IMR-90 (cell line): ENCODE results near the gene TTC23. TPM values are rescaled to one million over a fixed set of nuclear protein-coding genes. Genes with fewer than 3 reads are reported as not detected.

Experiments
- ATAC-seq: fragments of 200-7000 bp; cut with Tn5 transposase; 2 replicates; pipeline ENCODE4 v1.9.1; 2020; ENCODE audit warnings: low read depth, mild to moderate bottlenecking, moderate library complexity
- BruUV-seq: library from RNA; stranded (reverse); fragments of 400-500 nt; replicated peaks from 2 replicates; lab custom pipeline; 2021; lab: Mats Ljungman, UMichigan
- CTCF ChIA-PET: fragments of 300-600 bp; formaldehyde crosslinking; extraction: SDS; loops from one replicate; lab custom pipeline; 2021; ENCODE audit warnings: antibody characterized with exemption; lab: Yijun Ruan, JAX
- POLR2A ChIA-PET: fragments of 300-600 bp; sonication (Branson Sonifier 250); formaldehyde crosslinking; loops from one replicate; lab custom pipeline; 2022; ENCODE audit warnings: antibody characterized with exemption; ENCODE audit not compliant: unreplicated experiment; lab: Charles Lee
- DNase-seq: peaks from one replicate; pipeline ENCODE4 v3.0.0; 2013
- H2AFZ ChIP-seq: replicated peaks from 2 replicates; pipeline ENCODE3; 2013; ENCODE audit warnings: low read length, mild to moderate bottlenecking; ENCODE audit not compliant: poor library complexity
- H2AK5ac ChIP-seq: 2 replicates; pipeline ENCODE4 v1.6.1; 2013; ENCODE audit warnings: low read depth, low read length, inconsistent platforms
- H2AK9ac ChIP-seq: replicated peaks from 2 replicates; pipeline ENCODE3; 2013; ENCODE audit warnings: mild to moderate bottlenecking, low read depth, low read length, moderate library complexity; ENCODE audit not compliant: poor library complexity
- H2BK120ac ChIP-seq: 2 replicates; pipeline ENCODE4 v1.6.1; 2013; ENCODE audit warnings: low read depth, low read length, inconsistent platforms
- H2BK15ac ChIP-seq: 3 replicates; pipeline ENCODE4 v1.6.1; 2013; ENCODE audit warnings: low read depth, low read length, inconsistent platforms
- H2BK20ac ChIP-seq: 2 replicates; pipeline ENCODE4 v1.6.1; 2013; ENCODE audit warnings: low read depth, mild to moderate bottlenecking, inconsistent platforms, low read length, moderate library complexity
- H2BK5ac ChIP-seq: 2 replicates; pipeline ENCODE4 v1.6.1; 2013; ENCODE audit warnings: mild to moderate bottlenecking, low read depth, low read length, inconsistent platforms; ENCODE audit not compliant: poor library complexity, severe bottlenecking
- H3K14ac ChIP-seq: replicated peaks from 2 replicates; pipeline ENCODE4 v1.6.1; 2013; ENCODE audit warnings: low read depth, low read length, inconsistent platforms
- H3K18ac ChIP-seq: 2 replicates; pipeline ENCODE4 v1.6.1; 2013; ENCODE audit warnings: low read depth, low read length, control low read depth
- H3K23ac ChIP-seq: 2 replicates; pipeline ENCODE4 v1.6.1; 2013; ENCODE audit warnings: low read depth, low read length, inconsistent platforms
- H3K27ac ChIP-seq: 2 replicates; pipeline ENCODE4 v1.5.1; 2013; ENCODE audit warnings: mild to moderate bottlenecking, control low read depth, low read length; ENCODE audit not compliant: insufficient read depth
- H3K27me3 ChIP-seq: 2 replicates; pipeline ENCODE4 v1.6.1; 2013; ENCODE audit warnings: low read length; ENCODE audit not compliant: control insufficient read depth, insufficient read depth
- H3K36me3 ChIP-seq: 2 replicates; pipeline ENCODE4 v1.6.1; 2013; ENCODE audit warnings: low read length, mixed read lengths; ENCODE audit not compliant: control insufficient read depth, insufficient read depth
- H3K4ac ChIP-seq: 2 replicates; pipeline ENCODE4 v1.6.1; 2013; ENCODE audit warnings: low read depth, low read length, inconsistent platforms
- H3K4me1 ChIP-seq: 2 replicates; pipeline ENCODE4 v1.6.1; 2013; ENCODE audit warnings: low read length, mixed read lengths; ENCODE audit not compliant: control insufficient read depth, insufficient read depth
- H3K4me2 ChIP-seq: 2 replicates; pipeline ENCODE4 v1.6.1; 2013; ENCODE audit warnings: low read depth, mild to moderate bottlenecking, control low read depth, low read length, moderate library complexity
- H3K4me3 ChIP-seq: 2 replicates; pipeline ENCODE4 v1.5.1; 2013; ENCODE audit warnings: low read depth, mild to moderate bottlenecking, control low read depth, low read length, moderate library complexity; ENCODE audit not compliant: insufficient read depth
- H3K56ac ChIP-seq: 2 replicates; pipeline ENCODE4 v1.6.1; 2013; ENCODE audit warnings: low read length, inconsistent platforms; ENCODE audit not compliant: insufficient read depth; ENCODE audit errors: extremely low read depth
- H3K79me1 ChIP-seq, 2 experiments: 2 replicates each; pipeline ENCODE4 v1.6.1; 2013; ENCODE audit warnings: low read length in 2 of 2, inconsistent platforms in 1 of 2, low read depth in 1 of 2
- H3K9ac ChIP-seq: 2 replicates; pipeline ENCODE4 v1.6.1; 2013; ENCODE audit warnings: low read depth, low read length, control low read depth
- H3K9me1 ChIP-seq: 2 replicates; pipeline ENCODE4 v1.6.1; 2013; ENCODE audit warnings: low read length, inconsistent platforms; ENCODE audit not compliant: insufficient read depth
- H3K9me3 ChIP-seq: 2 replicates; pipeline ENCODE4 v1.6.1; 2013; ENCODE audit warnings: low read length; ENCODE audit not compliant: control insufficient read depth, insufficient read depth
- H4K20me1 ChIP-seq: 2 replicates; pipeline ENCODE4 v1.6.1; 2013; ENCODE audit warnings: low read length, inconsistent platforms; ENCODE audit not compliant: insufficient read depth
- H4K5ac ChIP-seq: 2 replicates; pipeline ENCODE4 v1.6.1; 2013; ENCODE audit warnings: mild to moderate bottlenecking, low read depth, low read length, control low read depth
- H4K8ac ChIP-seq, 2 experiments: 2 replicates each; pipeline ENCODE4 v1.6.1; 2013; ENCODE audit warnings: low read depth in 2 of 2, low read length in 2 of 2, control low read depth in 1 of 2, inconsistent platforms in 1 of 2
- H4K91ac ChIP-seq: 2 replicates; pipeline ENCODE4 v1.6.1; 2013; ENCODE audit warnings: low read depth, low read length, inconsistent platforms; ENCODE audit not compliant: insufficient read depth
- BHLHE40 ChIP-seq: fragments of 150-350 bp; IDR thresholded peaks from 2 replicates; pipeline ENCODE4 v1.6.1; 2016; ENCODE audit warnings: mild to moderate bottlenecking, low read depth, low read length
- CEBPB ChIP-seq: IDR thresholded peaks from 2 replicates; pipeline ENCODE4 v1.6.1; 2012; ENCODE audit warnings: low read depth, low read length, improper control_type of control experiment
- CHD1 ChIP-seq: IDR thresholded peaks from 2 replicates; pipeline ENCODE4 v1.6.1; 2012; ENCODE audit warnings: low read depth, low read length, improper control_type of control experiment
- CTCF ChIP-seq: conservative IDR thresholded peaks from 2 replicates; pipeline ENCODE4 v1.5.1; 2012; ENCODE audit warnings: mild to moderate bottlenecking, low read depth, low read length, improper control_type of control experiment
- ELK1 ChIP-seq: fragments of 150-350 bp; IDR thresholded peaks from 2 replicates; pipeline ENCODE4 v1.6.1; 2016; ENCODE audit warnings: low read depth, mild to moderate bottlenecking, low read length, moderate library complexity, borderline replicate concordance
- FOS ChIP-seq: fragments of 150-350 bp; IDR thresholded peaks from 2 replicates; pipeline ENCODE4 v1.6.1; 2016; ENCODE audit warnings: low read depth, low read length
- MAFK ChIP-seq: IDR thresholded peaks from 2 replicates; pipeline ENCODE4 v1.6.1; 2012; ENCODE audit warnings: low read depth, low read length, improper control_type of control experiment
- MAZ ChIP-seq: IDR thresholded peaks from 2 replicates; pipeline ENCODE4 v1.6.1; 2012; ENCODE audit warnings: low read depth, mild to moderate bottlenecking, low read length, improper control_type of control experiment, moderate library complexity, borderline replicate concordance
- MXI1 ChIP-seq: IDR thresholded peaks from 2 replicates; pipeline ENCODE4 v1.6.1; 2012; ENCODE audit warnings: low read depth, mild to moderate bottlenecking, low read length, moderate library complexity, borderline replicate concordance
- RAD21 ChIP-seq: IDR thresholded peaks from 2 replicates; pipeline ENCODE4 v1.6.1; 2012; ENCODE audit warnings: low read length, improper control_type of control experiment
- RCOR1 ChIP-seq: IDR thresholded peaks from 2 replicates; pipeline ENCODE4 v1.6.1; 2012; ENCODE audit warnings: mild to moderate bottlenecking, low read length, improper control_type of control experiment; ENCODE audit not compliant: insufficient replicate concordance
- RFX5 ChIP-seq: IDR thresholded peaks from 2 replicates; pipeline ENCODE4 v1.8.0; 2012; ENCODE audit warnings: low read depth, mild to moderate bottlenecking, low read length, moderate library complexity
- SMC3 ChIP-seq: fragments of 150-350 bp; IDR thresholded peaks from 2 replicates; pipeline ENCODE4 v1.6.1; 2016; ENCODE audit warnings: low read depth, mild to moderate bottlenecking, antibody characterized with exemption, low read length, moderate library complexity
- USF2 ChIP-seq: fragments of 150-350 bp; IDR thresholded peaks from 2 replicates; pipeline ENCODE4 v1.6.1; 2017; ENCODE audit warnings: mild to moderate bottlenecking, antibody characterized with exemption, low read length, low read depth
- WGBS, 2 experiments: methylation state at CpG; one replicate each; pipeline versions ENCODE4 v1.1.5 to v1.1.7; 2013; ENCODE audit warnings: missing lambda C conversion rate in 2 of 2; ENCODE audit not compliant: insufficient read length in 1 of 2; ENCODE audit errors: extremely low coverage in 2 of 2; 5-methylcytosine and 5-hydroxymethylcytosine counted together
- dilution Hi-C: fragments of 300-500 bp; cut with HindIII; formaldehyde crosslinking; loops from one replicate; pipeline ENCODE4 v1.14.3; 2018; ENCODE audit warnings: low sequenced_read_pairs; ENCODE audit not compliant: unreplicated experiment
- in situ Hi-C: fragments of 300-500 bp; cut with MboI; formaldehyde crosslinking; loops from 3 replicates; pipeline ENCODE4 v1.14.3; 2019; ENCODE audit warnings: low sequenced_read_pairs, inconsistent platforms, mixed read lengths
- intact Hi-C: fragments of 100-400 bp; cut with micrococcal nuclease; formaldehyde crosslinking; loops from 2 replicates; pipeline ENCODE4 v1.10.0; 2022
- polyA plus RNA-seq, 3 experiments: library from polyadenylated mRNA; depleted of rRNA; stranded (reverse); fragments of >200 nt; gene quantifications; 2 replicates each; pipeline ENCODE4 v1.2.3, GENCODE V29; 2012; ENCODE audit warnings: low replicate concordance in 1 of 3
- total RNA-seq: library from RNA; depleted of rRNA; stranded (reverse); fragments of >200 nt; gene quantifications from 2 replicates; pipeline ENCODE4 v1.2.3, GENCODE V29; 2012

Gene TTC23
- total and polyA plus RNA-seq, 2 of the 4 experiments (the other 2 are of a cell fraction), result 7.8 to 29.8 TPM

GRCh38 chr15:99101501-99101900 is 147.9 kb downstream of the TTC23 start:
- Histone ChIP-seq H3K79me1 (peaks cover 0 to 5% of the 10 kb centered on the region in 2 experiments; a peak in 1 of 4 replicates), H3K36me3 (no peaks in the 10 kb centered on the region), H3K4me3 (no peak overlapping the region), H2BK5ac (no peak overlapping the region), H3K4me2 (no peak overlapping the region), H3K9ac (no peak overlapping the region), H3K4ac (no peak overlapping the region), H4K20me1 (no peaks in the 10 kb centered on the region), H4K5ac (no peak overlapping the region), H2BK15ac (no peak overlapping the region), H2BK120ac (no peak overlapping the region), H2BK20ac (no peak overlapping the region), H2AK5ac (no peak overlapping the region), H3K14ac (no peak overlapping the region), H3K56ac (no peak overlapping the region), H3K23ac (no peak overlapping the region), H2AFZ (no peak overlapping the region), H3K4me1 (peaks cover 1% of the 10 kb centered on the region; the same call in 1 of the 2 replicates), H3K9me1 (peaks cover 6% of the 10 kb centered on the region; the same call in 1 of the 2 replicates), H4K91ac (no peak overlapping the region), H4K8ac (no peak overlapping the region), H3K9me3 (no peaks in the 10 kb centered on the region), H3K27me3 (peaks cover 18% of the 10 kb centered on the region), H2AK9ac (no peak overlapping the region), H3K18ac (no peak overlapping the region), H3K27ac (no peak overlapping the region)
- in situ Hi-C loops, result loop anchor here (25.0 kb wide), 1 partner anchor 636 kb away; the partner anchor contains the start of gene LYSMD4
- intact Hi-C loops, result loop anchor here (5.0 kb wide), 1 partner anchor 631 kb away; the partner anchor contains the start of gene LYSMD4
- ChIA-PET CTCF (interaction anchor here (0.5 to 2.4 kb wide), 7 partner anchors 9 to 150 kb away, joined by 3 to 21 read pairs (median 4); partner anchors contain the start of gene LRRC28), POLR2A (no interaction called here)
- ATAC-seq (no peak), DNase-seq (no peak)
- no peak for TF ChIP-seq CHD1
- no peak for TF ChIP-seq SMC3
- no peak for TF ChIP-seq RFX5
- TF ChIP-seq FOS, result no peak
- no peak for TF ChIP-seq MAFK
- TF ChIP-seq BHLHE40, result no peak
- no peak for TF ChIP-seq RAD21
- TF ChIP-seq CEBPB, result no peak
- no peak for TF ChIP-seq ELK1
- TF ChIP-seq MXI1, result no peak
- no peak for TF ChIP-seq RCOR1
- no peak for TF ChIP-seq CTCF
- no peak for TF ChIP-seq USF2
- TF ChIP-seq MAZ, result no peak
- dilution Hi-C loops, result loop anchor here (25.0 kb wide), 1 partner anchor 111 kb away; no protein-coding TSS in a partner anchor
- WGBS, 2 experiments, result 90% methylated on average over 4 of the region's 7 CpGs; no CpG with 5 or more reads in 1 of the 2 experiments
- BruUV-seq, result no TSS peak
